Measurements from ENCODE around the gene RBMY1J.
"Not testable (repeated sequence)": the region's sequence is repeated elsewhere in the genome, so short reads cannot be mapped to it uniquely, and the experiment has no call there.

The RBMY1J gene

GRCh38 chrY:22403110-22403509 lies at the start of gene RBMY1J:
TSS of gene RBMY1J (plus strand) at chrY:22403410. CDS start at chrY:22405448, 2,038 bp downstream.
- not testable (repeated sequence) for DNase-seq

GRCh38 chrY:22367416-22367815 lies 35.8 kb upstream of the RBMY1J start:
- no peak for DNase-seq

GRCh38 chrY:22370623-22371022 lies 32.6 kb upstream of the RBMY1J start:
- no peak for DNase-seq

- no peak for DNase-seq
These were observed 29.7 kb upstream of the RBMY1J start for GRCh38 chrY:22373494-22373893.

- not testable (repeated sequence) for DNase-seq
These were observed 41.6 kb downstream of the RBMY1J start for GRCh38 chrY:22444718-22445396.

GRCh38 chrY:22455522-22455921 lies 52.3 kb downstream of the RBMY1J start:
- DNase-seq = not testable (repeated sequence)

- not testable (repeated sequence) for DNase-seq
These were observed 58.8 kb downstream of the RBMY1J start for GRCh38 chrY:22461962-22462361.

Data from fibroblast of skin of right quadriceps (primary cell).